ENCODE data around the gene TSPAN15.

DNA sequence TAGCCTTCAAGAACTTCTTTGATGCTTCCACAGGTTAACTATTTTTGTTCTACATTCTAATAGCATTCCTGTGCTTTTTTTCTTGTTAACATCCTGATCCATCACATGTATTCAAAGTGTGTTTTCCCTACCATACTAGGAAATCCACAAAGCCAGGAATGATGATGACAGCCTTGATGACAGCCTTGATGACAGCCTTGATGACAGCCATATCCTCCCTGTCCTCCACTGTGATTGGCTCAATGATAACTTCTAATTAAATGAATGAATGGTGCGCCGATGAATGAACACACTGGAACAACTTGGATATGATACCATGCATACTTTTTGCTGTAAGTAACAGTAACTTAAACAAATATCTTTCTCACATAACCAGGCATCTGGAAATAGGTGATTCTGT, 26.2 kb upstream of the TSPAN15 start:
- no peak for TF ChIP-seq CTCF (IDR thresholded peaks at IDR 0.05)
- TF ChIP-seq PREB (CRISPR knock-in tag; IDR thresholded peaks at IDR 0.05; ENCODE audit: borderline replicate concordance): no peak

All from WTC11 (cell line).